ENCODE measurements around the gene NLRP10.
A peak's percentile ranks its signal among the peaks of the same experiment; 100 is the strongest.

The NLRP10 gene

DNA sequence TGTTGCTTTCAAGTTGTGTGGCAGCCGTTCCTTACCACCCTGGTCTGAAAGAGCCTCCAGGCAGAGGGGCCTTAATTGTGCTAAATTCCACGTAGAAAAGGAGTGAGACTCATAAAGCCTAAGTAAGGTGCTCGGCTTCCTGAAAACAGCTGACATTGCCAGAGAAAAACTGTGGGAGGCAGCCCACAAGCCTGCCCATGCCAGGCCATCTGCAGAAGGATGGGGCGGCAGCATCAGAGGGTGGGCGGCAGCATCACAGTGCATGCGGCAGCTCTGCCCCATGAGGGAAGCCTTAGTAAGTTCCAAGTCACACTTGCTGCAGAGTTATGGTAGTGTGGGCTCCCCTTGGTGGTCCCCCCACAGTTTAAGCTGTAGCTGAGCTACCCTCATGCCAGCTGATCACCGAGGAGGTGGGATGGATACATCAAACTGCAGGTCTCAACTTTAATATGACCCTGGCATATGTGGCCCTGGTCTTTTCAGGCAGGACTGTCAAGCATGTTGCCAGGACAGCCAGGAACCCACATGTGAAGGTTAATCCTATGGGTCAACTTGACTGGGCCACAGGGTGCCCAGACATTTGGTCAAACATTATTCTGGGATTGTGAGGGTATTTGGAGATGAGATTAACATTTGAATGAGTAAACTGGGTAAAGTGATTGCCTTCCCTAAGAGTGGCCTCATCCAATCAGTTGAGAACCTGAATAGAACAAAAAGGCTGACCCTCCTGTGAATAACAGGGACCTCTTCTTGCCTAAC, 18.8 kb upstream of the NLRP10 start:
- WGBS, 2 donors (ENCODE audit: extremely low coverage in 2 of 2, insufficient read length in 2 of 2, insufficient replicate concordance in 1 of 2): no CpG with 5 or more reads among the region's 7 CpGs
- Histone ChIP-seq H3K4me1 (ENCODE audit: control insufficient read depth in 2 of 2, insufficient read depth in 1 of 2, low read depth in 1 of 2, low read length in 2 of 2) (peaks cover 3 to 13% of the 10 kb centered on the region in 2 donors), H4K8ac (ENCODE audit: low read depth, low read length) (no peak overlapping the region)

DNA sequence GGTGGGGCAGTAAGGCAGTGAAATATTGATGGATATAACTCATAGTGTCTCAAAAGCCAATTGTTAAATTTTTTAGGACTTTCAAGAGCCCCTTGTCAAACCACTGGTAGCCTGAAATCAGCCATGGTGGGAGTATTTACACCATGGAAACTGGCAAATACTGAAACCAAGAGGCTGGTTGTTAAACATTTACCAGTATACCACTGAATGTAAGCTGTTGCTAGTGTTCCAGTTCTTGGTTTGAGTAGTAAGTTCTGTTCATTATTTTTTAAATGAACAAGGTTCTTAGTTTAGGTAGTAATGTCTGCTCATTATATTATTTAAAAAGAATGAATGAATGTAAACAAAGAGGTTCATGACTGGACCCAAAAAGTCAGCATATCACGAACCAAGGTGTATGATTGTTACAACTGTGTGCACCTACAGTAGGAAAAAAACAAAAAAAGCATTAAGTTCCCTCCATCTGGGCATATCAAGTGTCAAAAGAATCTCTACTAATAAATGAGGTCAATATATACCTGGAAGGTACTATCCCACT, 17.4 kb upstream of the NLRP10 start:
- Histone ChIP-seq H3K23ac (ENCODE audit: low read depth, low read length, poor library complexity) (no peak overlapping the region), H3K9ac (ENCODE audit: low read depth, low read length, poor library complexity) (no peak overlapping the region), H3K4me1 (ENCODE audit: control insufficient read depth in 2 of 2, insufficient read depth in 1 of 2, low read depth in 1 of 2, low read length in 2 of 2) (peaks cover 0 to 1% of the 10 kb centered on the region in 2 donors), H3K27ac (replicated peaks; ENCODE audit: low read length) (no peak overlapping the region), H3K14ac (ENCODE audit: low read length) (no peak overlapping the region), H3K9me3 (replicated peaks in 1 of 2; ENCODE audit: control insufficient read depth in 2 of 2, insufficient read depth in 1 of 2, low read depth in 1 of 2, low read length in 2 of 2) (no peaks in the 10 kb centered on the region), H3K4ac (ENCODE audit: low read length) (no peak overlapping the region), H4K8ac (ENCODE audit: low read depth, low read length) (no peak overlapping the region), H2BK120ac (ENCODE audit: low read depth, low read length) (no peak overlapping the region), H3K36me3 (replicated peaks in 1 of 2; ENCODE audit: control insufficient read depth in 2 of 2, insufficient read depth in 2 of 2, low read length in 2 of 2) (no peaks in the 10 kb centered on the region), H2BK15ac (ENCODE audit: low read length) (no peak overlapping the region), H3K18ac (ENCODE audit: low read length) (no peak overlapping the region), H3K27me3 (ENCODE audit: control insufficient read depth in 3 of 3, insufficient read depth in 3 of 3, low read depth in 1 of 3, low read length in 3 of 3) (no peaks in the 10 kb centered on the region), H2BK5ac (ENCODE audit: low read length) (no peak overlapping the region), H2BK12ac (ENCODE audit: low read length) (no peak overlapping the region), H4K91ac (ENCODE audit: low read depth, low read length, poor library complexity) (no peak overlapping the region), H3K4me2 (ENCODE audit: insufficient read depth, low read length, poor library complexity, severe bottlenecking) (no peak overlapping the region), H2AFZ (ENCODE audit: low read length) (no peak overlapping the region), H2AK5ac (ENCODE audit: low read depth, low read length) (no peak overlapping the region), H3K4me3 (ENCODE audit: low read length in 2 of 2) (no peak overlapping the region), H3K79me1 (ENCODE audit: low read depth, low read length) (no peaks in the 10 kb centered on the region)
- DNase-seq (ENCODE audit: low spot score): no peak
- WGBS, 2 donors (ENCODE audit: extremely low coverage in 2 of 2, insufficient read length in 2 of 2, insufficient replicate concordance in 1 of 2): no CpG with 5 or more reads among the region's 1 CpG

More for the DNA sequence above, 18.8 kb upstream of the NLRP10 start:
- no peak overlapping the region for H2BK15ac ChIP-seq (ENCODE audit: low read length)
- no peak overlapping the region for H2AFZ ChIP-seq (ENCODE audit: low read length)
- H4K91ac ChIP-seq (ENCODE audit: low read depth, low read length, poor library complexity): no peak overlapping the region
- H3K36me3 ChIP-seq (replicated peaks in 1 of 2; ENCODE audit: control insufficient read depth in 2 of 2, insufficient read depth in 2 of 2, low read length in 2 of 2): peaks cover 4 to 9% of the 10 kb centered on the region in 2 donors
- H3K9ac ChIP-seq (ENCODE audit: low read depth, low read length, poor library complexity): no peak overlapping the region
- H3K9me3 ChIP-seq (replicated peaks in 1 of 2; ENCODE audit: control insufficient read depth in 2 of 2, insufficient read depth in 1 of 2, low read depth in 1 of 2, low read length in 2 of 2): no peaks in the 10 kb centered on the region
- no peak overlapping the region for H3K4me2 ChIP-seq (ENCODE audit: insufficient read depth, low read length, poor library complexity, severe bottlenecking)
- H3K4me3 ChIP-seq (ENCODE audit: low read length in 2 of 2): peak overlapping the region in 1 of 2 donors; percentile 33
- no peak overlapping the region for H3K18ac ChIP-seq (ENCODE audit: low read length)
- H3K79me1 ChIP-seq (ENCODE audit: low read depth, low read length): no peaks in the 10 kb centered on the region
- no peak overlapping the region for H2AK5ac ChIP-seq (ENCODE audit: low read depth, low read length)
- no peak overlapping the region for H3K14ac ChIP-seq (ENCODE audit: low read length)
- H2BK12ac ChIP-seq (ENCODE audit: low read length): no peak overlapping the region
- no peak overlapping the region for H3K27ac ChIP-seq (replicated peaks; ENCODE audit: low read length)
- DNase-seq (ENCODE audit: low spot score): no peak
- H3K27me3 ChIP-seq (ENCODE audit: control insufficient read depth in 3 of 3, insufficient read depth in 3 of 3, low read depth in 1 of 3, low read length in 3 of 3): no peaks in the 10 kb centered on the region
- no peak overlapping the region for H3K23ac ChIP-seq (ENCODE audit: low read depth, low read length, poor library complexity)
- H3K4ac ChIP-seq (ENCODE audit: low read length): no peak overlapping the region
- H2BK120ac ChIP-seq (ENCODE audit: low read depth, low read length): no peak overlapping the region
- no peak overlapping the region for H2BK5ac ChIP-seq (ENCODE audit: low read length)

DNA sequence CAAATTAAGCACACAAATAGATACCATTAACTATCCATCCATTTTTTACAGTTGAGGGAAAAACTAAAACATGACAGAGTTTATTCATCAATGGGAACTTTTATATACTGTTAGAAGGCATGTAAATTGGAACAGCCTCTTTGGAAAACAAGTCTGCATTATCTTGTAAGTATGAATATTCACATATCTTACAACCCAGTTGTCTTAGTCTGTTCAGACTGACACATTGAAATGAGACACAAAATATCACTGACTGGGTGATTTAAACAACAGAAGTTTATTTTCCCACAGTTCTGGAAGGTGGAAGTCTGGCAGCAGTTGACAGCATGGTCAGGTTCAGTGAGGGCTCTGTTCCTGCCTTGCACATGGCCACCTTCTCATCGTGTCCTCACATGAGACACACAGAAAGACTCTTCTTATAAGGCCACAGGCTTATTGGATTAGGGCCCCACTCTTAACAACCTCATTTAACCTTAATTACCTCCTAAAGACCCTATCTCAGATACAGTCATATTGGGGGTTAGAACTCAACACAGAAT, 16.4 kb upstream of the NLRP10 start:
- no peak overlapping the region for H2BK120ac ChIP-seq (ENCODE audit: low read depth, low read length)
- no peak overlapping the region for H3K23ac ChIP-seq (ENCODE audit: low read depth, low read length, poor library complexity)
- no peak for DNase-seq (ENCODE audit: low spot score)
- no peak overlapping the region for H3K4me2 ChIP-seq (ENCODE audit: insufficient read depth, low read length, poor library complexity, severe bottlenecking)
- no peak overlapping the region for H2BK5ac ChIP-seq (ENCODE audit: low read length)
- no peaks in the 10 kb centered on the region for H3K27me3 ChIP-seq (ENCODE audit: control insufficient read depth in 3 of 3, insufficient read depth in 3 of 3, low read depth in 1 of 3, low read length in 3 of 3)
- H3K18ac ChIP-seq (ENCODE audit: low read length): no peak overlapping the region
- H2AFZ ChIP-seq (ENCODE audit: low read length): no peak overlapping the region
- H4K8ac ChIP-seq (ENCODE audit: low read depth, low read length): no peak overlapping the region
- no peak overlapping the region for H2BK12ac ChIP-seq (ENCODE audit: low read length)
- no peak overlapping the region for H3K4me3 ChIP-seq (ENCODE audit: low read length in 2 of 2)
- no peak overlapping the region for H4K91ac ChIP-seq (ENCODE audit: low read depth, low read length, poor library complexity)
- H3K14ac ChIP-seq (ENCODE audit: low read length): no peak overlapping the region
- no peak overlapping the region for H2BK15ac ChIP-seq (ENCODE audit: low read length)
- H3K27ac ChIP-seq (replicated peaks; ENCODE audit: low read length): no peak overlapping the region
- H3K79me1 ChIP-seq (ENCODE audit: low read depth, low read length): no peaks in the 10 kb centered on the region
- H3K36me3 ChIP-seq (replicated peaks in 1 of 2; ENCODE audit: control insufficient read depth in 2 of 2, insufficient read depth in 2 of 2, low read length in 2 of 2): no peaks in the 10 kb centered on the region
- no peak overlapping the region for H2AK5ac ChIP-seq (ENCODE audit: low read depth, low read length)
- peaks cover 0 to 1% of the 10 kb centered on the region in 2 donors for H3K4me1 ChIP-seq (ENCODE audit: control insufficient read depth in 2 of 2, insufficient read depth in 1 of 2, low read depth in 1 of 2, low read length in 2 of 2)
- no peak overlapping the region for H3K4ac ChIP-seq (ENCODE audit: low read length)
- no peak overlapping the region for H3K9ac ChIP-seq (ENCODE audit: low read depth, low read length, poor library complexity)
- no CpG with 5 or more reads among the region's 1 CpG for whole genome bisulfite sequencing, 2 donors (ENCODE audit: extremely low coverage in 2 of 2, insufficient read length in 2 of 2, insufficient replicate concordance in 1 of 2)
- no peaks in the 10 kb centered on the region for H3K9me3 ChIP-seq (replicated peaks in 1 of 2; ENCODE audit: control insufficient read depth in 2 of 2, insufficient read depth in 1 of 2, low read depth in 1 of 2, low read length in 2 of 2)

DNA sequence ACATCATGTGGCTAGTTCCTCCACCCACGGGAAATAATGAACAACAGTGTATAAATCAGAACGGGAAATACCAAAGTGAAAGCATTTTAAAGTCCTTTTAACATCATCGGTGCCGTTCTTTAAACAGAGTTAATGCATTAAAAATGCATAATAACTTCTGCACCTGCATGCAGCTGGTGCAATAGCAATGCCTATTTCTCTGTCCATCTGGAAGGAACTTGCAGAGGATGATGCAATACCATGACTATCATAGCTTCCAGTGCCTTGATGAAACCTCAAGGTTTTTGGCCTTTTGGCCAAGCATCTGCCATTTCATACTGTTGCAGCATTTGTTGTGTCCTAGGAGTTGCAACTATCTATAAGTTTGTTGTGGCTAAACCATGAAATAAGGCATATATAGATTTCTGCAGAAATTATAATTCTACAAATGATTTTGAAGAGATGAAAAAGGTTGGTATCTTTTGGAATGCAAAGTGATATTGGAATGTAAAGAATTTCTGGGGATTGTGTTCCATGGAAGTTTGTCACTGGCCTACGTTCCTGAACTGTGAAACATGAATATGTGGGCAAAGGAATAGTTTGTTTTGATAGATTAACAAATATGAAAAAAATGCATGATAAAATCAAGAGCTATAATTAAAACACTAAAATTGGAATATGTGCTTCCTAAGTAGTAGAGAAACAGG, 12.1 kb upstream of the NLRP10 start:
- Histone ChIP-seq H3K27ac (replicated peaks; ENCODE audit: low read length) (no peak overlapping the region), H3K36me3 (replicated peaks in 1 of 2; ENCODE audit: control insufficient read depth in 2 of 2, insufficient read depth in 2 of 2, low read length in 2 of 2) (no peaks in the 10 kb centered on the region), H2BK5ac (ENCODE audit: low read length) (no peak overlapping the region), H4K8ac (ENCODE audit: low read depth, low read length) (no peak overlapping the region), H3K4me1 (ENCODE audit: control insufficient read depth in 2 of 2, insufficient read depth in 1 of 2, low read depth in 1 of 2, low read length in 2 of 2) (no peaks in the 10 kb centered on the region), H2BK12ac (ENCODE audit: low read length) (no peak overlapping the region), H3K4ac (ENCODE audit: low read length) (no peak overlapping the region), H3K23ac (ENCODE audit: low read depth, low read length, poor library complexity) (no peak overlapping the region), H3K14ac (ENCODE audit: low read length) (no peak overlapping the region), H3K9me3 (replicated peaks in 1 of 2; ENCODE audit: control insufficient read depth in 2 of 2, insufficient read depth in 1 of 2, low read depth in 1 of 2, low read length in 2 of 2) (no peaks in the 10 kb centered on the region), H3K27me3 (ENCODE audit: control insufficient read depth in 3 of 3, insufficient read depth in 3 of 3, low read depth in 1 of 3, low read length in 3 of 3) (no peaks in the 10 kb centered on the region), H4K91ac (ENCODE audit: low read depth, low read length, poor library complexity) (no peak overlapping the region), H3K4me3 (ENCODE audit: low read length in 2 of 2) (no peak overlapping the region), H3K9ac (ENCODE audit: low read depth, low read length, poor library complexity) (no peak overlapping the region), H3K79me1 (ENCODE audit: low read depth, low read length) (no peaks in the 10 kb centered on the region), H2AK5ac (ENCODE audit: low read depth, low read length) (no peak overlapping the region), H3K4me2 (ENCODE audit: insufficient read depth, low read length, poor library complexity, severe bottlenecking) (no peak overlapping the region), H3K18ac (ENCODE audit: low read length) (no peak overlapping the region), H2AFZ (ENCODE audit: low read length) (no peak overlapping the region), H2BK120ac (ENCODE audit: low read depth, low read length) (no peak overlapping the region), H2BK15ac (ENCODE audit: low read length) (no peak overlapping the region)
- DNase-seq (ENCODE audit: low spot score): no peak
- no CpG with 5 or more reads among the region's 5 CpGs for WGBS, 2 donors (ENCODE audit: extremely low coverage in 2 of 2, insufficient read length in 2 of 2, insufficient replicate concordance in 1 of 2)
